GM18951 (cell line): ENCODE measurements around the gene AHI1.

Source experiments
- POLR2A ChIP-seq: IDR thresholded peaks from 4 replicates; pipeline ENCODE4 v1.6.1; 2011; ENCODE audit warnings: mild to moderate bottlenecking; ENCODE audit not compliant: insufficient read length, insufficient read depth; ENCODE audit errors: extremely low read depth
- in situ Hi-C: fragments of 300-500 bp; cut with MboI; formaldehyde crosslinking; loops from one replicate; pipeline ENCODE4 v1.12.0; 2022; ENCODE audit warnings: low sequenced_read_pairs, mixed read lengths, inconsistent platforms; ENCODE audit not compliant: unreplicated experiment

AHI1 gene

GRCh38 chr6:135527116-135527959, 29.8 kb upstream of the AHI1 start:
- TF ChIP-seq POLR2A = no peak
- in situ Hi-C loops = loop anchor here (25.0 kb wide), 2 partner anchors 385 to 710 kb away; no protein-coding TSS in a partner anchor

- in situ Hi-C loops = loop anchor here (25.0 kb wide), 2 partner anchors 387 to 712 kb away; no protein-coding TSS in a partner anchor
- no peak for TF ChIP-seq POLR2A
Observed at GRCh38 chr6:135525594-135525993, 28.1 kb upstream of the AHI1 start.

GRCh38 chr6:135522965-135523692, 25.6 kb upstream of the AHI1 start:
- in situ Hi-C loops = no loop called here
- TF ChIP-seq POLR2A = no peak

- no peak for TF ChIP-seq POLR2A
- in situ Hi-C loops = no loop called here
Observed at GRCh38 chr6:135521431-135521830, 23.9 kb upstream of the AHI1 start.

GRCh38 chr6:135520781-135521180, 23.2 kb upstream of the AHI1 start:
- in situ Hi-C loops = no loop called here
- no peak for TF ChIP-seq POLR2A

- in situ Hi-C loops = no loop called here
- TF ChIP-seq POLR2A = no peak
Observed at GRCh38 chr6:135519348-135519747, 21.8 kb upstream of the AHI1 start.

- no peak for TF ChIP-seq POLR2A
- in situ Hi-C loops = no loop called here
Observed at GRCh38 chr6:135517527-135517926, 20.0 kb upstream of the AHI1 start.

GRCh38 chr6:135514706-135515105, 17.2 kb upstream of the AHI1 start:
- no peak for TF ChIP-seq POLR2A
- in situ Hi-C loops = no loop called here

GRCh38 chr6:135506270-135506997, 8.9 kb upstream of the AHI1 start:
- in situ Hi-C loops = no loop called here
- TF ChIP-seq POLR2A = no peak

- TF ChIP-seq POLR2A = no peak
- in situ Hi-C loops = no loop called here
Observed at GRCh38 chr6:135505648-135506047, 8.1 kb upstream of the AHI1 start.

GRCh38 chr6:135505222-135505621, 7.7 kb upstream of the AHI1 start:
- no peak for TF ChIP-seq POLR2A
- in situ Hi-C loops = no loop called here

- in situ Hi-C loops = no loop called here
- TF ChIP-seq POLR2A = no peak
Observed at GRCh38 chr6:135504734-135505133, 7.2 kb upstream of the AHI1 start.
